Vagina (tissue), 2 donors: Measurements from ENCODE around the gene LTBP4. TPM values are rescaled to one million over a fixed set of nuclear protein-coding genes. Genes with fewer than 3 reads are reported as not detected.

Experiments
- DNase-seq, 2 donors: peaks; one replicate each; pipeline ENCODE4 v3.0.0-alpha.2; 2017; ENCODE audit errors: extremely low spot score in 2 of 2
- H3K27ac ChIP-seq: fragments of 200-600 bp; sonication (generic); one replicate; pipeline ENCODE4 v1.5.1; 2019
- H3K27me3 ChIP-seq: fragments of 200-600 bp; sonication (generic); one replicate; pipeline ENCODE4 v1.5.1; 2019
- H3K36me3 ChIP-seq, 2 donors: fragments of 200-600 bp; sonication (generic); one replicate each; pipeline ENCODE4 v1.5.1; 2017 to 2019
- H3K4me1 ChIP-seq: fragments of 200-600 bp; sonication (generic); one replicate; pipeline ENCODE4 v1.5.1; 2019
- H3K4me3 ChIP-seq, 2 donors: fragments of 200-600 bp; sonication (generic); 1 replicate in 1 of 2; 2 replicates in 1 of 2; pipeline ENCODE4 v1.5.1; 2016 to 2019
- H3K9me3 ChIP-seq: fragments of 200-600 bp; sonication (generic); one replicate; pipeline ENCODE4 v1.5.1; 2019
- CTCF ChIP-seq, 3 experiments: fragments of 450-650 bp in 2 of 3; fragments of 200-600 bp in 1 of 3; sonication (generic) in 1 of 3; IDR thresholded peaks; one replicate each; pipeline ENCODE4 v1.5.1; 2017 to 2019; ENCODE audit warnings: antibody characterized with exemption in 3 of 3, mild to moderate bottlenecking in 2 of 3, moderate library complexity in 2 of 3
- POLR2A ChIP-seq, 2 donors: fragments of 450-650 bp; IDR thresholded peaks; one replicate each; pipeline ENCODE4 v1.6.1; 2017; ENCODE audit warnings: antibody characterized with exemption in 2 of 2, mild to moderate bottlenecking in 2 of 2, moderate library complexity in 2 of 2
- POLR2AphosphoS5 ChIP-seq, 2 donors: sonication (generic); formaldehyde crosslinking; IDR thresholded peaks; one replicate each; pipeline ENCODE4 v1.9.0; 2017; ENCODE audit warnings: antibody characterized with exemption in 2 of 2, mild to moderate bottlenecking in 2 of 2, low read depth in 1 of 2; ENCODE audit not compliant: insufficient read depth in 1 of 2
- intact Hi-C: fragments of 100-400 bp; cut with DNase I; formaldehyde crosslinking; loops from one replicate; pipeline ENCODE4 v1.15.1; 2023
- total RNA-seq: library from RNA; depleted of rRNA; stranded (reverse); fragments of >200 nt; gene quantifications from one replicate; pipeline ENCODE4 v1.2.3, GENCODE V29; 2016

The LTBP4 gene
- total RNA-seq, 1 donor from 2014 or later: 983 TPM

- Histone ChIP-seq H3K4me3 (no peak overlapping the region), H3K4me1 (peaks cover 35% of the 10 kb centered on the region), H3K9me3 (no peaks in the 10 kb centered on the region), H3K36me3 (peaks cover 0 to 23% of the 10 kb centered on the region in 2 donors), H3K27me3 (no peaks in the 10 kb centered on the region), H3K27ac (no peak overlapping the region)
- no peak for TF ChIP-seq CTCF (IDR thresholded peaks at IDR 0.05)
- no peak for TF ChIP-seq POLR2AphosphoS5 (IDR thresholded peaks at IDR 0.05; ENCODE audit: insufficient read depth in 1 of 2, low read depth in 1 of 2)
- TF ChIP-seq POLR2A (IDR thresholded peaks at IDR 0.05): no peak
- no peak for DNase-seq
- intact Hi-C loops: loop anchor here (5.0 kb wide), 1 partner anchor 774 kb away; no protein-coding TSS in a partner anchor
Measured at GRCh38 chr19:40616178-40616577, 15.0 kb downstream of the LTBP4 start.

- H3K4me1 ChIP-seq: peaks cover 33% of the 10 kb centered on the region
- DNase-seq: no peak
- intact Hi-C loops: loop anchor here (5.0 kb wide), 1 partner anchor 775 kb away; no protein-coding TSS in a partner anchor
Measured at GRCh38 chr19:40616941-40617340, 15.8 kb downstream of the LTBP4 start.

GRCh38 chr19:40617961-40618360, 16.8 kb downstream of the LTBP4 start:
- Histone ChIP-seq H3K4me1 (peaks cover 33% of the 10 kb centered on the region), H3K27ac (no peak overlapping the region), H3K27me3 (no peaks in the 10 kb centered on the region), H3K4me3 (no peak overlapping the region), H3K9me3 (no peaks in the 10 kb centered on the region), H3K36me3 (peaks cover 0 to 38% of the 10 kb centered on the region in 2 donors)
- no peak for DNase-seq
- intact Hi-C loops: loop anchor here (5.0 kb wide), 1 partner anchor 776 kb away; no protein-coding TSS in a partner anchor
- TF ChIP-seq POLR2A (IDR thresholded peaks at IDR 0.05): no peak
- no peak for TF ChIP-seq POLR2AphosphoS5 (IDR thresholded peaks at IDR 0.05; ENCODE audit: insufficient read depth in 1 of 2, low read depth in 1 of 2)
- TF ChIP-seq CTCF (IDR thresholded peaks at IDR 0.05): no peak

More at GRCh38 chr19:40616941-40617340, 15.8 kb downstream of the LTBP4 start:
- no peaks in the 10 kb centered on the region for H3K9me3 ChIP-seq
- H3K36me3 ChIP-seq: peaks cover 0 to 30% of the 10 kb centered on the region in 2 donors
- H3K4me3 ChIP-seq: no peak overlapping the region
- no peak overlapping the region for H3K27ac ChIP-seq
- no peaks in the 10 kb centered on the region for H3K27me3 ChIP-seq
- TF ChIP-seq POLR2A (IDR thresholded peaks at IDR 0.05) (no peak), POLR2AphosphoS5 (IDR thresholded peaks at IDR 0.05; ENCODE audit: insufficient read depth in 1 of 2, low read depth in 1 of 2) (no peak), CTCF (IDR thresholded peaks at IDR 0.05) (no peak)

GRCh38 chr19:40619333-40620160, 18.4 kb downstream of the LTBP4 start:
- Histone ChIP-seq H3K4me3 (no peak overlapping the region), H3K36me3 (peaks cover 0 to 50% of the 10 kb centered on the region in 2 donors), H3K4me1 (peaks cover 22% of the 10 kb centered on the region), H3K27me3 (no peaks in the 10 kb centered on the region), H3K27ac (no peak overlapping the region), H3K9me3 (no peaks in the 10 kb centered on the region)
- intact Hi-C loops: loop anchor here (5.0 kb wide), 1 partner anchor 777 kb away; no protein-coding TSS in a partner anchor
- no peak for DNase-seq
- TF ChIP-seq POLR2A (IDR thresholded peaks at IDR 0.05): no peak
- no peak for TF ChIP-seq CTCF (IDR thresholded peaks at IDR 0.05)
- TF ChIP-seq POLR2AphosphoS5 (IDR thresholded peaks at IDR 0.05; ENCODE audit: insufficient read depth in 1 of 2, low read depth in 1 of 2): no peak

- peaks cover 0 to 55% of the 10 kb centered on the region in 2 donors for H3K36me3 ChIP-seq
- intact Hi-C loops: no loop called here
- H3K27ac ChIP-seq: no peak overlapping the region
- H3K27me3 ChIP-seq: no peaks in the 10 kb centered on the region
- TF ChIP-seq POLR2AphosphoS5 (IDR thresholded peaks at IDR 0.05; ENCODE audit: insufficient read depth in 1 of 2, low read depth in 1 of 2) (no peak), CTCF (IDR thresholded peaks at IDR 0.05) (no peak), POLR2A (IDR thresholded peaks at IDR 0.05) (no peak)
- H3K9me3 ChIP-seq: no peaks in the 10 kb centered on the region
- no peak overlapping the region for H3K4me3 ChIP-seq
- DNase-seq: no peak
- peaks cover 16% of the 10 kb centered on the region for H3K4me1 ChIP-seq
Measured at GRCh38 chr19:40620161-40620485, 19.0 kb downstream of the LTBP4 start.
